Neuronal stem cell (in vitro differentiated cells): ENCODE results near the gene METTL26.

Source experiments
- DNase-seq: peaks from one replicate; pipeline ENCODE4 v3.0.0-alpha.2; 2013; ENCODE audit warnings: low spot score
- H2AFZ ChIP-seq: one replicate; pipeline ENCODE4 v1.6.1; 2013; ENCODE audit warnings: mild to moderate bottlenecking, low read length, inconsistent platforms
- H2AK5ac ChIP-seq: 2 replicates; pipeline ENCODE4 v1.6.1; 2013; ENCODE audit warnings: low read depth, mild to moderate bottlenecking, inconsistent platforms, low read length, moderate library complexity, mixed read lengths
- H2BK120ac ChIP-seq: 2 replicates; pipeline ENCODE4 v1.6.1; 2013; ENCODE audit warnings: low read depth, mild to moderate bottlenecking, inconsistent platforms, low read length, moderate library complexity, mixed read lengths
- H2BK12ac ChIP-seq: one replicate; pipeline ENCODE4 v1.6.1; 2013; ENCODE audit warnings: low read length, inconsistent platforms
- H2BK15ac ChIP-seq: 2 replicates; pipeline ENCODE4 v1.6.1; 2013; ENCODE audit warnings: mild to moderate bottlenecking, low read length, inconsistent platforms, mixed read lengths
- H2BK5ac ChIP-seq: one replicate; pipeline ENCODE4 v1.6.1; 2013; ENCODE audit warnings: inconsistent platforms, mild to moderate bottlenecking, low read length, moderate library complexity
- H3K14ac ChIP-seq: one replicate; pipeline ENCODE4 v1.6.1; 2013; ENCODE audit warnings: low read length, inconsistent platforms
- H3K18ac ChIP-seq: 2 replicates; pipeline ENCODE4 v1.6.1; 2013; ENCODE audit warnings: low read length, inconsistent platforms
- H3K23ac ChIP-seq: 2 replicates; pipeline ENCODE4 v1.6.1; 2013; ENCODE audit warnings: low read depth, mild to moderate bottlenecking, mixed read lengths, low read length, inconsistent platforms; ENCODE audit not compliant: poor library complexity
- H3K27ac ChIP-seq: replicated peaks from 3 replicates; pipeline ENCODE4 v1.5.1; 2013; ENCODE audit warnings: low read length, inconsistent platforms
- H3K27me3 ChIP-seq, 3 experiments: 2 replicates each; pipeline ENCODE4 v1.6.1; 2013; ENCODE audit warnings: low read length in 3 of 3, mild to moderate bottlenecking in 2 of 3, inconsistent platforms in 1 of 3, low read depth in 1 of 3, mixed read lengths in 1 of 3, moderate library complexity in 1 of 3; ENCODE audit not compliant: control insufficient read depth in 3 of 3, insufficient read depth in 3 of 3
- H3K36me3 ChIP-seq, 2 donors: replicated peaks in 1 of 2; 2 replicates each; pipeline ENCODE4 v1.6.1; 2013; ENCODE audit warnings: low read length in 2 of 2; ENCODE audit not compliant: control insufficient read depth in 2 of 2, insufficient read depth in 2 of 2
- H3K4ac ChIP-seq: 2 replicates; pipeline ENCODE4 v1.6.1; 2013; ENCODE audit warnings: inconsistent platforms, mild to moderate bottlenecking, low read length, moderate library complexity
- H3K4me1 ChIP-seq, 2 donors: 1 replicate in 1 of 2; 2 replicates in 1 of 2; pipeline ENCODE4 v1.6.1; 2013; ENCODE audit warnings: low read length in 2 of 2, low read depth in 1 of 2; ENCODE audit not compliant: control insufficient read depth in 2 of 2, insufficient read depth in 1 of 2
- H3K4me2 ChIP-seq: one replicate; pipeline ENCODE4 v1.6.1; 2013; ENCODE audit warnings: mild to moderate bottlenecking, low read length, inconsistent platforms; ENCODE audit not compliant: insufficient read depth, poor library complexity, severe bottlenecking
- H3K4me3 ChIP-seq, 2 donors: 2 replicates each; pipeline ENCODE4 v1.5.1; 2013; ENCODE audit warnings: low read length in 2 of 2, mild to moderate bottlenecking in 2 of 2, inconsistent platforms in 1 of 2, moderate library complexity in 1 of 2
- H3K79me1 ChIP-seq: one replicate; pipeline ENCODE4 v1.6.1; 2013; ENCODE audit warnings: low read depth, mild to moderate bottlenecking, inconsistent platforms, low read length, moderate library complexity
- H3K9ac ChIP-seq: one replicate; pipeline ENCODE4 v1.6.1; 2013; ENCODE audit warnings: mild to moderate bottlenecking, low read depth, low read length, inconsistent platforms; ENCODE audit not compliant: poor library complexity
- H3K9me3 ChIP-seq, 2 donors: replicated peaks in 1 of 2; 2 replicates each; pipeline versions ENCODE3 to v1.6.1; 2013; ENCODE audit warnings: low read length in 2 of 2, mild to moderate bottlenecking in 2 of 2, inconsistent platforms in 1 of 2, low read depth in 1 of 2, mixed read lengths in 1 of 2, moderate library complexity in 1 of 2; ENCODE audit not compliant: control insufficient read depth in 2 of 2, insufficient read depth in 1 of 2
- H4K8ac ChIP-seq: one replicate; pipeline ENCODE4 v1.6.1; 2013; ENCODE audit warnings: low read depth, mild to moderate bottlenecking, inconsistent platforms, low read length, moderate library complexity
- H4K91ac ChIP-seq: one replicate; pipeline ENCODE4 v1.6.1; 2013; ENCODE audit warnings: low read length, low read depth, mild to moderate bottlenecking, inconsistent platforms; ENCODE audit not compliant: poor library complexity
- WGBS, 2 donors: extraction: QIAGEN DNeasy Blood & Tissue Kit; methylation state at CpG; one replicate each; pipeline ENCODE4 v1.1.7; 2013; ENCODE audit warnings: missing lambda C conversion rate in 2 of 2, mixed read lengths in 1 of 2; ENCODE audit not compliant: insufficient read length in 2 of 2, insufficient replicate concordance in 1 of 2; ENCODE audit errors: extremely low coverage in 2 of 2; 5-methylcytosine and 5-hydroxymethylcytosine counted together

Gene METTL26

DNA sequence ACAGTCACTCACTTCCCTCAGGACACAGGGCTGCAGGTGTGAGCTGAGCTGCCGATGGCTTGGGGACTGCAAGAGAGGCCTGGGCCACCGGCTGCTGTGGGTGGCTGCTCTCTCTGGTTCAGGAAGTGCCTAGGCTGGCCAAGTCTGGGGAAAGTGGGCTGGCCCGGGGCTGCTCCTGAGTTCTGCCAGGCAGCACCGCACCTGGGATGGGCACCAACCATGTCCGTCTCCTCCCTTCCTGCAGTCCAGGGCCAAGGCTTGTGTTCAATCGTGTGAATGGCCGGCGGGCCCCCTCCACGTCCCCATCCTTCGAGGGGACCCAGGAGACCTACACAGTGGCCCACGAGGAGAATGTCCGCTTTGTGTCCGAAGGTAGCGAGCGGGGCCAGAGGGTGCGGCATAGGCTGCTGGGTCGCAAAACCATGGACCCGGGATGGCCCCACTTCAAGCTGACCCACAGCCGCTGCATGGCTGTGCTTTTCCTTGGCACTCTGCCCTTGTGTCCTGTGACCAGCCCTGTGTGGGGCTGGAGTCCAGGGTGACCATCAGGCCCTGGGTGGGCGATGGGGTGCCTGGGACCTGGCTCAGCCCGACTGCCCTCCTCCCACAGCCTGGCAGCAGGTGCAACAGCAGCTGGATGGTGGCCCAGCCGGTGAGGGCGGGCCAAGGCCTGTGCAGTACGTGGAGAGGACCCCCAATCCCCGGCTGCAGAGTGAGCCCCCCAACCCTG lies 11.2 kb upstream of the METTL26 start:
- H4K8ac ChIP-seq = peak overlapping the region; percentile 43
- H3K4me1 ChIP-seq = peaks cover 12 to 16% of the 10 kb centered on the region in 2 donors
- no peak for DNase-seq
- H2BK12ac ChIP-seq = no peak overlapping the region
- no peak overlapping the region for H2BK120ac ChIP-seq
- no peaks in the 10 kb centered on the region for H3K9me3 ChIP-seq
- H3K27me3 ChIP-seq = peaks cover 0 to 13% (median 7%) of the 10 kb centered on the region in 3 experiments
- H3K23ac ChIP-seq = peak overlapping the region; percentile 73
- no CpG with 5 or more reads among the region's 25 CpGs for WGBS, 2 donors
- H3K4me3 ChIP-seq = peak overlapping the region in 1 of 2 donors; percentile 80
- peaks cover 12% of the 10 kb centered on the region for H3K79me1 ChIP-seq
- no peak overlapping the region for H3K4ac ChIP-seq
- H3K9ac ChIP-seq = peak overlapping the region; percentile 63
- peaks cover 0 to 14% of the 10 kb centered on the region in 2 donors for H3K36me3 ChIP-seq
- no peak overlapping the region for H2AFZ ChIP-seq
- H2BK15ac ChIP-seq = no peak overlapping the region
- H3K14ac ChIP-seq = no peak overlapping the region
- no peak overlapping the region for H3K4me2 ChIP-seq
- no peak overlapping the region for H4K91ac ChIP-seq
- H2AK5ac ChIP-seq = peak overlapping the region; percentile 79
- H2BK5ac ChIP-seq = peak overlapping the region; percentile 53
- H3K27ac ChIP-seq = no peak overlapping the region
- peak overlapping the region; percentile 17 for H3K18ac ChIP-seq

GRCh38 chr16:646679-647172 lies 10.6 kb upstream of the METTL26 start:
- Histone ChIP-seq H3K9me3 (no peaks in the 10 kb centered on the region), H2BK12ac (peak overlapping the region; percentile 22), H3K36me3 (peaks cover 0 to 10% of the 10 kb centered on the region in 2 donors), H4K8ac (no peak overlapping the region), H2BK15ac (no peak overlapping the region), H3K4ac (peak overlapping the region; percentile 23), H2BK5ac (peak overlapping the region; percentile 53), H3K27ac (no peak overlapping the region), H3K4me3 (no peak overlapping the region), H3K23ac (peak overlapping the region; percentile 55), H3K79me1 (peaks cover 12% of the 10 kb centered on the region), H3K27me3 (peaks cover 0 to 19% (median 11%) of the 10 kb centered on the region in 3 experiments), H3K14ac (peak overlapping the region; percentile 21), H3K18ac (no peak overlapping the region), H3K4me1 (peaks cover 13 to 16% of the 10 kb centered on the region in 2 donors), H2AK5ac (no peak overlapping the region), H2AFZ (no peak overlapping the region), H2BK120ac (no peak overlapping the region), H3K4me2 (no peak overlapping the region), H3K9ac (peak overlapping the region; percentile 63), H4K91ac (no peak overlapping the region)
- no peak for DNase-seq
- no CpG with 5 or more reads among the region's 22 CpGs for WGBS, 2 donors

DNA sequence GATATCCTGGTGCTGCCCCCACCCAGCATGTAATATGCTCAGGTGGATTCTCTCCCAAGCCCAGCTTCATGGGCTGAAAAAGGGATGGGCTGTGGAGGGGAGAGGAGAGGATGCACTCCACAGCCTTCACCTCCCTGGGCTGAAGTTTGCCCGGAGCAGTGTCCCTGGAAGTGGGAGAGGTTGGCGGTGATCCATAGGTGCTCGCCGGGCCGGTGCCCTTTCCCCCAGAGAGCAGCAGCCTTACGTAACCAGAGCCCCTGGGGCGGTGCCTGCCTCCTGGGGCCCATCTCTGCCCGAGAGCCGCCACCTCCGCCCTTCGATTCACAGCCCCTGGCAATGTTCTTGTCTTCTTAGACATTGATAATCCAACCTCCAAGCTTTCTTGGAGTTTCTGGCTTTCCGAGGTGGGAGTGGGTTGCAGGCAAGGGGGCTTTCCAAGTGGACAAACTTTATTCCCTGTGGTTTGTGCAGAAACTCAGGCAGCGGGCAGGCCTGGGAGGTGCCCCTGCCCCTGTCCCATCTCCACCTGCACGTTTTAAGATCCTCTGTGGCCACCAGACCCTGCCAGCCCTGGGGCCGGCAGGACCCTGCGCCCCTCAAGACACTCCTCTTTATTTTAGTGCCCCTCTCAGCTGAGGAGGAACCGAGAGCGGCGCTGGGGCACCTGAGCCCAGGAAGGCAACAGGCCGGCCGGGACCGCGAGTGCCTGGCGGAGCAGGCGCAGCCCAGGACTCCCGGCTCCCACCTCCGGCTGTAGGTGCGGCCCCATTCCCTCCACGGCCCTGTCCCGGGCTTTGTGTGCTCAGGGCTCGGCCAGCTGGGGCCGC lies 10.0 kb upstream of the METTL26 start:
- Histone ChIP-seq H2BK15ac (no peak overlapping the region), H4K8ac (no peak overlapping the region), H2BK12ac (peak overlapping the region; percentile 22), H3K9ac (peak overlapping the region; percentile 63), H3K4me2 (no peak overlapping the region), H3K27ac (no peak overlapping the region), H3K4me3 (no peak overlapping the region), H3K23ac (peak overlapping the region; percentile 55), H2BK5ac (no peak overlapping the region), H3K14ac (no peak overlapping the region), H2AK5ac (peak overlapping the region; percentile 70), H3K36me3 (peaks cover 0 to 5% of the 10 kb centered on the region in 2 donors), H3K4me1 (peaks cover 13 to 16% of the 10 kb centered on the region in 2 donors), H3K79me1 (peaks cover 12% of the 10 kb centered on the region), H2AFZ (no peak overlapping the region), H2BK120ac (no peak overlapping the region), H3K4ac (no peak overlapping the region), H4K91ac (no peak overlapping the region), H3K27me3 (peaks cover 0 to 20% (median 11%) of the 10 kb centered on the region in 3 experiments), H3K18ac (no peak overlapping the region), H3K9me3 (no peaks in the 10 kb centered on the region)
- no CpG with 5 or more reads among the region's 32 CpGs for whole genome bisulfite sequencing, 2 donors
- DNase-seq = no peak

DNA sequence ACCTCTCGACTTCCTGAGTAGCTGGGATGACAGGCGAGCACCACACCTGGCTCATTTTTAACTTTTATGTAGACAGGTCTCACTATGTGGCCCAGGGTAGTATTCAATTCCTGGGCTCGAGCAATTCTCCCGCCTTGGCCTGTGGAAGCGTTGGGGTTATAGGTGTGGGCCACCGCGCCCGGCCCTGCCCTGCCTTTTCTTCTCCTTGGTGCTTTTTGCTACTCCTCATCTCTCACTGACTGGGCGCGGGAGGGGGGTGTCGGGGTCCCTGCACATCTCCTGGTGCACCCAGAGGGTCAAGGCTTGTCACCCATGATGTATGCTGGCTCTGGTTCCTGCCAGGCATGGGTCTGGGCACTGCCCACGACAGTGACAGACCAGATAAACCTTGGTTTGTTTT lies 8.5 kb upstream of the METTL26 start:
- Histone ChIP-seq H3K4me1 (peaks cover 9 to 14% of the 10 kb centered on the region in 2 donors), H2BK5ac (no peak overlapping the region)

More for the DNA sequence above, 8.5 kb upstream of the METTL26 start:
- no peak overlapping the region for H2AFZ ChIP-seq
- no peak overlapping the region for H3K14ac ChIP-seq
- WGBS, 2 donors = no CpG with 5 or more reads among the region's 12 CpGs
- H2BK120ac ChIP-seq = no peak overlapping the region
- peak overlapping the region; percentile 56 for H2AK5ac ChIP-seq
- H3K9ac ChIP-seq = no peak overlapping the region
- DNase-seq = no peak
- no peak overlapping the region for H3K4me3 ChIP-seq
- H3K27ac ChIP-seq = no peak overlapping the region
- no peak overlapping the region for H4K91ac ChIP-seq
- H3K36me3 ChIP-seq = no peaks in the 10 kb centered on the region
- no peak overlapping the region for H2BK15ac ChIP-seq
- H3K27me3 ChIP-seq = peaks cover 0 to 20% (median 11%) of the 10 kb centered on the region in 3 experiments
- no peak overlapping the region for H3K4me2 ChIP-seq
- no peak overlapping the region for H4K8ac ChIP-seq
- no peaks in the 10 kb centered on the region for H3K9me3 ChIP-seq
- peaks cover 9% of the 10 kb centered on the region for H3K79me1 ChIP-seq
- no peak overlapping the region for H3K23ac ChIP-seq
- H3K18ac ChIP-seq = no peak overlapping the region
- no peak overlapping the region for H3K4ac ChIP-seq
- no peak overlapping the region for H2BK12ac ChIP-seq
